ENCODE data around the gene CMIP.

DNA sequence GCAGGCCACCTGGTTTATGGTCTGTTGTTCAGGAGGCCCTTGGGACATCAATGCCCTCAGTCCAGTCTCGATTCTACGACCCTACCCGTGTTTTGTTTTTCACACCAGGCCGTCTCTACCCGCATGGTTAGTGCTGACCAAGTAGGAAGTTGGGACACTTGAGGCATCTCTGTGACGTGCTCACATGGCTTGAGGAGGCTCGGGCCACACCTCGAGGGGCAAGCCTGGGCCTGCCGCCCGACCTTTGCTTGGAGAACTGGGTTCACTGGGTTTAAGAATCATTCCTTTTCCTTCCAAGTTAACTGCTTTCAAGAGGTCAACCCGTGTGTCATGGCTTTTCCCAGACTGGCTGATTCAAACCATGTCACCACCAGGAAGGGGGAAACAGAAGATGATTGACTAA, 86.8 kb downstream of the CMIP start:
- TF ChIP-seq, protein P1, sequence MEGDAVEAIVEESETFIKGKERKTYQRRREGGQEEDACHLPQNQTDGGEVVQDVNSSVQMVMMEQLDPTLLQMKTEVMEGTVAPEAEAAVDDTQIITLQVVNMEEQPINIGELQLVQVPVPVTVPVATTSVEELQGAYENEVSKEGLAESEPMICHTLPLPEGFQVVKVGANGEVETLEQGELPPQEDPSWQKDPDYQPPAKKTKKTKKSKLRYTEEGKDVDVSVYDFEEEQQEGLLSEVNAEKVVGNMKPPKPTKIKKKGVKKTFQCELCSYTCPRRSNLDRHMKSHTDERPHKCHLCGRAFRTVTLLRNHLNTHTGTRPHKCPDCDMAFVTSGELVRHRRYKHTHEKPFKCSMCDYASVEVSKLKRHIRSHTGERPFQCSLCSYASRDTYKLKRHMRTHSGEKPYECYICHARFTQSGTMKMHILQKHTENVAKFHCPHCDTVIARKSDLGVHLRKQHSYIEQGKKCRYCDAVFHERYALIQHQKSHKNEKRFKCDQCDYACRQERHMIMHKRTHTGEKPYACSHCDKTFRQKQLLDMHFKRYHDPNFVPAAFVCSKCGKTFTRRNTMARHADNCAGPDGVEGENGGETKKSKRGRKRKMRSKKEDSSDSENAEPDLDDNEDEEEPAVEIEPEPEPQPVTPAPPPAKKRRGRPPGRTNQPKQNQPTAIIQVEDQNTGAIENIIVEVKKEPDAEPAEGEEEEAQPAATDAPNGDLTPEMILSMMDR (IDR thresholded peaks at IDR 0.05), result no peak
- TF ChIP-seq POLR2A (IDR thresholded peaks at IDR 0.05), result no peak

All from Peyer's patch (tissue), 4 donors.